MM.1S (cell line): ENCODE results near the gene LSR.

Source experiments
- DNase-seq: peaks from one replicate; pipeline ENCODE4 v3.0.0-alpha.2; 2015
- H2AFZ ChIP-seq: fragments of 300-600 bp; sonication (generic); 2 replicates; pipeline ENCODE4 v1.6.0; 2016; ENCODE audit warnings: antibody characterized with exemption, low read length
- H3F3A ChIP-seq: fragments of 300-600 bp; sonication (generic); 2 replicates; pipeline ENCODE4 v1.6.1; 2016; ENCODE audit warnings: mild to moderate bottlenecking, antibody characterized with exemption, low read length, moderate library complexity, mixed read lengths; ENCODE audit not compliant: insufficient read depth
- H3K27ac ChIP-seq: fragments of 300-600 bp; sonication (generic); 2 replicates; pipeline ENCODE4 v1.5.1; 2016; ENCODE audit warnings: mild to moderate bottlenecking, low read length
- H3K27me3 ChIP-seq: fragments of 300-600 bp; sonication (generic); replicated peaks from 2 replicates; pipeline ENCODE4 v1.6.0; 2016; ENCODE audit warnings: low read length; ENCODE audit not compliant: insufficient read depth
- H3K36me3 ChIP-seq: fragments of 300-600 bp; sonication (generic); replicated peaks from 2 replicates; pipeline ENCODE4 v1.6.1; 2016; ENCODE audit warnings: mild to moderate bottlenecking, low read length, mixed read lengths; ENCODE audit not compliant: insufficient read depth
- H3K4me1 ChIP-seq: fragments of 300-600 bp; sonication (generic); 2 replicates; pipeline ENCODE4 v1.6.1; 2016; ENCODE audit warnings: low read length, mixed read lengths
- H3K4me2 ChIP-seq: fragments of 300-600 bp; sonication (generic); 2 replicates; pipeline ENCODE4 v1.6.0; 2016; ENCODE audit warnings: low read depth, low read length
- H3K4me3 ChIP-seq: fragments of 300-600 bp; sonication (generic); 2 replicates; pipeline ENCODE4 v1.5.1; 2016; ENCODE audit warnings: low read length, mixed read lengths
- H3K79me2 ChIP-seq: fragments of 300-600 bp; sonication (generic); 2 replicates; pipeline ENCODE4 v1.6.1; 2016; ENCODE audit warnings: mixed run types, low read length, mixed read lengths
- H3K9ac ChIP-seq: fragments of 300-600 bp; sonication (generic); 2 replicates; pipeline ENCODE4 v1.6.1; 2016; ENCODE audit warnings: low read length, mixed read lengths
- H3K9me2 ChIP-seq: fragments of 300-600 bp; sonication (generic); replicated peaks from 2 replicates; pipeline ENCODE4 v1.6.1; 2016; ENCODE audit warnings: mild to moderate bottlenecking, low read length, mixed read lengths; ENCODE audit not compliant: insufficient read depth
- H3K9me3 ChIP-seq: fragments of 300-600 bp; sonication (generic); replicated peaks from 2 replicates; pipeline ENCODE4 v1.6.1; 2016; ENCODE audit warnings: mild to moderate bottlenecking, low read length, mixed read lengths; ENCODE audit not compliant: insufficient read depth
- H4K20me1 ChIP-seq: fragments of 300-600 bp; sonication (generic); 2 replicates; pipeline ENCODE4 v1.6.1; 2016; ENCODE audit warnings: mild to moderate bottlenecking, low read length, moderate library complexity, mixed read lengths; ENCODE audit not compliant: insufficient read depth
- CTCF ChIP-seq: fragments of 300-600 bp; sonication (generic); IDR thresholded peaks from 2 replicates; pipeline ENCODE4 v1.5.1; 2016; ENCODE audit warnings: antibody characterized with exemption, low read length, mixed read lengths
- EZH2 ChIP-seq: fragments of 300-600 bp; sonication (generic); optimal IDR thresholded peaks from 2 replicates; pipeline ENCODE3; 2017; ENCODE audit warnings: low read depth, mild to moderate bottlenecking, antibody characterized with exemption, low read length, mixed read lengths
- EZH2phosphoT487 ChIP-seq: fragments of 300-600 bp; sonication (generic); IDR thresholded peaks from 2 replicates; pipeline ENCODE4 v1.6.1; 2018; ENCODE audit warnings: antibody characterized with exemption, low read length

LSR gene

GRCh38 chr19:35316560-35316959 lies 67.8 kb downstream of the LSR start:
- no peak overlapping the region for H3K4me2 ChIP-seq
- DNase-seq = no peak
- no peak overlapping the region for H3K9ac ChIP-seq

More at GRCh38 chr19:35316560-35316959, 67.8 kb downstream of the LSR start:
- Histone ChIP-seq H3K9me2 (no peaks in the 10 kb centered on the region), H3K4me3 (no peak overlapping the region), H3F3A (no peaks in the 10 kb centered on the region), H3K27ac (no peak overlapping the region), H4K20me1 (no peaks in the 10 kb centered on the region), H3K36me3 (no peaks in the 10 kb centered on the region), H3K4me1 (no peaks in the 10 kb centered on the region), H3K27me3 (peaks cover 49% of the 10 kb centered on the region), H2AFZ (no peak overlapping the region), H3K79me2 (no peaks in the 10 kb centered on the region), H3K9me3 (no peaks in the 10 kb centered on the region)
- TF ChIP-seq CTCF = no peak
- no peak for TF ChIP-seq EZH2phosphoT487
- no peak for TF ChIP-seq EZH2
